ENCODE measurements around the gene RNF113B.

Gene RNF113B

GRCh38 chr13:98176777-98177608, at the start of gene RNF113B:
TSS of gene RNF113B (minus strand) at chr13:98177269. CDS start at chr13:98177236, 33 bp downstream.
- DNase-seq = no peak

- no peak for DNase-seq
These were observed 49.4 kb upstream of the RNF113B start for GRCh38 chr13:98226496-98226895.

- DNase-seq = no peak
These were observed 48.2 kb upstream of the RNF113B start for GRCh38 chr13:98225036-98225940.

- DNase-seq = no peak
These were observed 47.5 kb upstream of the RNF113B start for GRCh38 chr13:98224557-98224956.

- DNase-seq = peak in 1 of 3 experiments; percentile 63
These were observed 46.7 kb upstream of the RNF113B start for GRCh38 chr13:98223741-98224140.

GRCh38 chr13:98222816-98223215, 45.7 kb upstream of the RNF113B start:
- no peak for DNase-seq

GRCh38 chr13:98222081-98222554, 45.0 kb upstream of the RNF113B start:
- DNase-seq = peak in 1 of 3 experiments; percentile 38

- peak in 1 of 3 experiments; percentile 99 for DNase-seq
These were observed 44.2 kb upstream of the RNF113B start for GRCh38 chr13:98221234-98221633.

- no peak for DNase-seq
These were observed 43.3 kb upstream of the RNF113B start for GRCh38 chr13:98220271-98220791.

GRCh38 chr13:98219685-98220084, 42.6 kb upstream of the RNF113B start:
- DNase-seq = no peak

- DNase-seq = peak in 2 of 3 experiments; percentile 60 to 84
These were observed 40.5 kb upstream of the RNF113B start for GRCh38 chr13:98217597-98217996.

- DNase-seq = peak in 2 of 3 experiments; percentile 40 to 79
These were observed 39.7 kb upstream of the RNF113B start for GRCh38 chr13:98216711-98217285.

GRCh38 chr13:98216135-98216565, 39.1 kb upstream of the RNF113B start:
- peak; percentile 30 to 61 (median 43) for DNase-seq

- DNase-seq = no peak
These were observed 38.4 kb upstream of the RNF113B start for GRCh38 chr13:98215508-98215907.

- DNase-seq = peak in 2 of 3 experiments; percentile 33 to 71
These were observed 37.6 kb upstream of the RNF113B start for GRCh38 chr13:98214707-98215106.

GRCh38 chr13:98214008-98214643, 37.1 kb upstream of the RNF113B start:
- peak in 2 of 3 experiments; percentile 33 to 56 for DNase-seq

GRCh38 chr13:98213354-98213753, 36.3 kb upstream of the RNF113B start:
- DNase-seq = no peak

- DNase-seq = peak in 1 of 3 experiments; percentile 78
These were observed 35.7 kb upstream of the RNF113B start for GRCh38 chr13:98212763-98213162.

- no peak for DNase-seq
These were observed 31.5 kb upstream of the RNF113B start for GRCh38 chr13:98208606-98209005.

- DNase-seq = no peak
These were observed 30.3 kb upstream of the RNF113B start for GRCh38 chr13:98207416-98207815.

- DNase-seq = no peak
These were observed 29.9 kb upstream of the RNF113B start for GRCh38 chr13:98206946-98207345.

GRCh38 chr13:98204546-98204945, 27.5 kb upstream of the RNF113B start:
- DNase-seq = no peak

All from NCI-H1417 (cell line).